HG03039 (cell line): ENCODE data around the gene FGGY.

ENCODE experiments used
- ATAC-seq: cut with Tn5 transposase; IDR thresholded peaks from one replicate; pipeline ENCODE4 v1.9.1; 2021; ENCODE audit warnings: mild to moderate bottlenecking, moderate library complexity; ENCODE audit not compliant: unreplicated experiment

FGGY gene

DNA sequence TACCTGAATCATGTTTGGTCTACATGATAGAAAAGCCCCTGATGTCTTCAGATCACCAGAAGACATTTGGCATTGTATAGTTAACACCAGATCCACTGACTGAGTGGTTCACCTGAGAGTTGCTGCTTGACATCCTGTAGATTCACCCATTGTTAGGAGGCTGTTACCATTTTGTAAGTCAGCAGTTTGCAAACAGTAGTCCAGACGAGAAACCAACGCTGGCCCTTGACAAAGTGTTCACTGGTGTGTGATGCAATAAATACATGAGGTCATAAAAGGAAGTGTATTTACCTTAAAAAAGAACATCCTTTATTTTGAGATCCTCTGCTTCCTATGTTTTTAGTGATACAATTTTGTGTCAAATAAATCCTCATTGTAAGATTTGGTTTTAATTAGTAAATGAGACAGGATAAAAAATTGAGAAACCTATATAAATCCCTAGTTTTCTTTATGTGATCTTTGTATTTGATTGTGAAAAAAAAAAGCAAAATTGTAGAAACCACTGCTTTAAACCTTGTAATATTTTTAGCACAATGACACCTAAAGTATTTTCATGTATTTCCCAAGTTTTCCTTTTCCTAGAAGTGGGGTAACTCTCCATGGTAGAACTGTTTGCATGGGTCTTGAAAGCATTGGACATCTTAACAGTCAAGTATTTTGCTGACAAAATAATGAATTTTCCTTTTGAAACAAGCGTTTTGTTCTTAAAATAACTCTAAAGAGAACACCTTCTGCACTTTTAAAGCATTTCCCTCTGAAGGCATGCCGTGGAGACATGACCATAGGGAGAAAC, 204.3 kb downstream of the FGGY start:
- ATAC-seq: no peak

DNA sequence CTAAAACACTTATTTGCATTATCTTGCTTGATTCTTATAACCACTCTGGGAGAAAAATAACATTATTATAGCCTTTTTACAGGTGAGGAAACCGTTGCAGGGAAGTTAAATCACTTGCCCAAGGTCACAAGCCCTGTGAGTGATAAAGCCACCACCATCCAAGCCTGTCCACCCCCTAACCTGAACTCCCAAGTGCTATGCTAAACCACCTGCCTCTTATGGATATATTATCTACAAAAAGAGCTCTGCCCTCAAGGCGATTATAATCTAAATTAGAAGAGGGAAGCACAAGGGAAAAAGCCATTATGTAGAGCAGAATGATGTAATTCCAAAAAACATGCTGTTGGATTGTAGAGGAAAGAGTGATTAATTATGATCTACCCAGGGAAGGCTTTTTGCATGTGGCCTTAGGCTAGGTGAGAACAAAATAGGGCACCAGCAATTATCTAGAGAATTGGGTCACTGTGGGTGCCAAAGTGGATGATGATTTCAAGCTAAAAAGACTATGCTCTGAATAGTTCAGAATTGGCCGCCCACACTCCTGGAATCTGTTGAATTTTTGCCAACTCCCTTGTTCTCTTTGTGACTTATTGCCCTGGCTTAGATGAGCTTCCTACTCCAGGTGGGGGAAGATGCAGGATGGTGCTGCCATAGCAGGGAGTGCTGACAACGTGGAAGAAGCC, 205.3 kb downstream of the FGGY start:
- no peak for ATAC-seq

DNA sequence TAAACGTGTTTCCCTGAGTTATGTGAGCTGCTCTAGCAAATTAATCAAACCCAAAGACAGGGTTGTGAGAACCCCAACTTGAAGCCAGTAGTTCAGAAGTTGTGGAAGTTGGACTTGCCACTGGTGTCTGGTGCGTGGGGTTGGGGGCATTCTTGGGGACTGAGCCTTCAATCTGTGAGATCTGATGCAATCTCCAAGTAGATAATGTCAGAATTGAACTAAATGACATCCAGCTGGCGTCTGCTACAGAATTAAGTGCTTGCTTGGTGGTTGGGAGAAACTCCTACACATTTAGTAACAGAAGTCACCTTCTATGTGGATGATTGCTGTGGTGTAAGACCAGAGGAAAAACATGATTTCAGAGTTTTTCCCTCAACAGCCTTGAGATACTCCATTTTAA, 207.4 kb downstream of the FGGY start:
- no peak for ATAC-seq

DNA sequence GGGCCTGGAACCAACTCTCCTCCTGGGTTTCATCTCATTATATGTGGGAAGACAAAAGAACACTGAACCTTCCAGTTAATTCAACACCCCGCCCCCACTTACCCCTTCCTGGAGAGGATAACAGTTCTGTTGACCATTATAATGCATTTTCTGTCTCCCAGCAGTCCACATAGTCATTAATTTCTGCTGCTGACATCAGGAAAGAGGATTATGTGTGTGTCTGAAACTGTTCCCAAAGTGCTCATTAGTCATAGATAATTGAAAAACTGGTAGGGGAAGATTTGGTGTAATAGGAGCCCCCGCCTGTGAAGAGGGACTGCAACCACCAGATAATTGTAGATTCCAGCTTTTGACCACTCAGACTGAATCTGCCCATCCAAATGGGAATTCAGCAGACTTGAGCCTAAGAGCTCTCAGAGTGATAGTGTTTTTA, 208.7 kb downstream of the FGGY start:
- no peak for ATAC-seq

DNA sequence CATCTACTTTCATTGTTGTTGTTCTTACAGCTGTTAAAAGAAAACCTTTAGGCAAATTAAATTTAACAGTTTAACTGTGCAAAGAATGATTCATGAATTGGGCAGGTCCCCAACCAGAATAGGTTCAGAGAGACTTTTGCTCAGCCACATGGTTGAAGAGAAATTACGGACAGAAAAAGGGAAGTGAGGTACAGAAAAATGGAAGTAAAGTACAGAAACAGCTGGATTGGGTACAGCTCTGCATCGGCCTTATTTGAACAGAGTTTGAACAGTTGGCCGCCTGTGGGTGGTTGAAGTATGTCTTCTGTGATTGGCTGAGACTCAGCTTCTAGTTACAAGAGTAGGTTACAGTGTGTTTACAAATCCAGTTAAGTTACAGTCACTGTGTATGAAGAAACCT, 210.1 kb downstream of the FGGY start:
- ATAC-seq: peak; percentile 78

DNA sequence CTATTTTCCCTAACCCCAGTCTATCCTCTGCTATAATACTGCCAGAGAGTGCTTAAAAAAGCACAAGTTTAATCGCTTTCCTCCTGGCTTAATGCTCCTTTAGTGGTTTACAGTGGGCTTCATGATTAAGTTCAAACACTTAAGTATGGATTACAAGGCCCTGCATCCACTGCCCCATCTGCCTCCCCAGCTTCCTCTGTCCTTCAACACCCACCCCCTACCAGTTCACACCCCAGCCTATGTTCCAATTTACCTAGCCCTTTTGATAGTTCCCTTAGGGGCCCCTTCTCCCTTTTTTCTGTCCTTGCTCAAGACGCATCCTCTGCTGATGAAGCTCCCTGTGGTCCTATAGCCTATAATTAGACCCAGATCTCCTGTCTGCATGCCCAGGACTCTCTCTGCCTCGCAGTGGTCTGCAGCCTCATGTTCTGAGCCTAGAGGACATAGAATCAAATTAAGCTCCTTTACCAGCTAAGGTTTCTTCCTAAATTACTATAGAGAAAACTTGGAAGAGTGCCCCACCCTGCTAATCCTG, 212.5 kb downstream of the FGGY start:
- no peak for ATAC-seq

DNA sequence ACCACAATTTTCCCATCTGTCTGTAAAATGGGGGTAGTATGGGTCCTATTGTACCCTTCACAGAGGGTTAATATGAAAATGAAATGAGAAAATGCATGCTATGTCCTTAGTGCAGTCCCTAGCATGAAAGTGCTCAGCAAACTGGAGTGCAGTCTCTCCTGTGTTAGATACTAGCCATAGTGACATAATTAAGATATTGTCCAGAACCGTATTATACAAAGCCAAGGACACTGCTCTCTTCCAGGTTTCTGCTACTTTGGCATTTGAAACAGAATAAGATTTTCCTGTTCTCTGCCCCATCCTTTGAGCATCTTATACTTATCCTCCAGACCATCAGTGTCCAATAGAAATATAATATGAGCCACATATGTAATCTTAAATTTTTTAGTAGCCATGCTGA, 213.4 kb downstream of the FGGY start:
- ATAC-seq: no peak

DNA sequence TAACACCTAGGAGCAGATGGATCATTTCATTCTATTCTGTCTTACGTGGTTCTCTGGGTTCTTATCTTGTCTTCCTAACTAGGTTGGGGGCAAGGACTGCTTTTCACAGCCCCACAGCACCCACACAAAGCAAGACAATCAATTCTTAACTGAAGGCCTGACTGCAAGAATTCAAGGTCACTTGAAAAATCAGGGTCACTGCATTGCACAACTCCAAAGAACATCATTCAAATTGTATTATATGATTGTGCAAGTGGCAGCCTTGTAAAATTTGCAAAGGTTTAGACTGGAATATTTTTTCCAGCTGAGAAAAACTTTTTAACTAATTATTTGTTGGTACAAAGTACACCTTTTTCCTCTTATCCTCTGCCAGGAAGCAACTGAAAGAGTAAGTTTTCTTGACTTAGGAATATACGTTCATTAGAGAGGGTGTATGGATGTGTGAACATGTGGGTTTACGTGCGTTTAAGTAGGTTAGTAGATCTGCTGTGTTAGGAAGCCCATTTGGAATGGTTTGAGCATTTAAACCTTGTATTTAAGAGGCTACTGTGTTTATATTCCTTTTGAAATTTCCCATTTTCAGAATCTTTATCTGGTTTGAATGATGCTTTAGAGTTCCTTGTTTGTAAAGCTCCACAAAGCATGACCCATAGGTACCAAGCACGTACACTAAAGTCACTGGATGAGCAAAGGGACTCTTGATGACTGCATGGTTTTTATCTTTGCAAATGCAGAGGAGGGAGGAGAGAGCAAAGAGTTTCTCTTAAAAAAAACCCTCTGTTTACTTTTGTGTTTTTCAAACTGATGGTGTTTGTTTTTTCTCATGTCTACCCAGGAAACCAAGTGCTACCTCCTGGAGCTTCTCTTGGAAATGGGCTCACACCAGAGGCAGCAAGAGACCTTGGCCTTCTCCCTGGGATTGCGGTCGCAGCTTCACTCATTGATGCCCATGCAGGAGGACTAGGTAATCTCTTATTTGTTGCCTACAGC, 214.9 kb downstream of the FGGY start:
- ATAC-seq: no peak

DNA sequence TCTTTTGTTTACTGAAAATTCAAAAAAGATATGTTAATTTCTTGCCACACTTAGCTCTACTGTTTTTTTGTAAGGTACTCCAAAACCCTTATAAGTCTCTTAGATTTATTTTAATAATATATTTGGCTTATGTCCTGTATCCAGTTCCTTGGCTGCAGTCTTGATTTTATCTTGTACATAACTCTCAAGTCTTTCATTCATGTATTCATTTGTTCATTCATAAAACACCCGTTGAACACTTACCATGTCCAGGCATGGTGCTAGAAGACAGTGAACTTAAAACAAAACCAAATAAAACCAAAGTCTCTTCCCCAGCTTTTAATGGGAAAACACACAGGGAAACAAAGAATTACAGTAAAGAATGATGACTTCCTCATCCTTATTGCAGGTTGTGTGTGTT, 215.8 kb downstream of the FGGY start:
- ATAC-seq: no peak

DNA sequence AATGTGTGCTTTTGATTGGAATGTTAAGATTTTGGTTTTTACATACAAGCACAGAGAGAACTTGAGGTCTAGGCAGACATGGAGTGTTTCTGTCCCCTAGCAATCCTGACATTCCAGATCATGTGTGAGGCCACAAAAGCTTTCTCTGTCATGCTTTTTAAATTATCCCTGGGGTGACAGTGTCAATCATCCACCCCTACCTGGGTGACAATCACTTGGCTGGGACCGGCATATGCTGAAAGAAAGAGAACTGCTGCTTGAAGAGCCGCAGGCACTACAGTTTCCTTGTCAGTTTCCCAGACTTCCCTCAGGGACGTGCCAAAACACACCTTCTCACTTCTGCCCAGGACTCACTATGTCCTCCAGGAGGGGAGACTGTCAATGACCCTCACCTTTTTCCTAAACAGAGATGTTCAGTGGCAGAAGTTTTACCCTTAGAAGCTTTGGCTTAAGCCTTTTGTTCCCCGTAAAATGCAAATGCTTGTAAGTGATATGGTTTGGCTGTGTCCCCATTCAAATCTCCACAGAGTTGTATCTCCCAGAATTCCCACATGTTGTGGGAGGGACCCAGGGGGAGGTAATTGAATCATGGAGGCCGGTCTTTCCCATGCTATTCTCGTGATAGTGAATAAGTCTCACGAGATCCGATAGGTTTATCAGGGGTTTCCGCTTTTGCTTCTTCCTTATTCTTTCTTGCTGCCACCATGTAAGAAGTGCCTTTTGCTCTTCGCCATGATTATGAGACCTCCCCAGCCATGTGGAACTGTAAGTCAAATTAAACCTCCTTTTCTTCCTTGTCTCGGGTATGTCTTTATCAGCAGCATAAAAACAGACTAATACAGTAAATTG, 217.4 kb downstream of the FGGY start:
- ATAC-seq: no peak

DNA sequence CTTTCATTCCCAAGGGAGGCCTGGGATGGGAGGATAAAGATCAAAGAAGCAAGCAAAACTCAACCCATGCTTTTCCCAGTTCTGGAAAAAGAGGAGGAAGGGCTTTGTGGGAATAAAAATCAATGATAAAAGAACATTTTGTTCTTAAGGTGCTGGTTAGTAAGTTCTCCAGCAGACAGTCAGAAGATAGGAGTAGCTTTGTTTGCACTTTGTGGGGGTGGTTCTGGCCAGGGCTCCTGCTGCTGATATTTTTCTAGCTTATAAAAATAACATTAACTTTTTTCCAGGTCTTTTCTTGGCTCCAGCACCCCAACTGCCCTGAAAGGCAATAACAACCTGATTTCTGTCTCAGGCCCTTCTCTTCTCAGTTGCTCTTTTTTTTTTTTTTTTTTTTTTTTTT, 220.0 kb downstream of the FGGY start:
- ATAC-seq: no peak

DNA sequence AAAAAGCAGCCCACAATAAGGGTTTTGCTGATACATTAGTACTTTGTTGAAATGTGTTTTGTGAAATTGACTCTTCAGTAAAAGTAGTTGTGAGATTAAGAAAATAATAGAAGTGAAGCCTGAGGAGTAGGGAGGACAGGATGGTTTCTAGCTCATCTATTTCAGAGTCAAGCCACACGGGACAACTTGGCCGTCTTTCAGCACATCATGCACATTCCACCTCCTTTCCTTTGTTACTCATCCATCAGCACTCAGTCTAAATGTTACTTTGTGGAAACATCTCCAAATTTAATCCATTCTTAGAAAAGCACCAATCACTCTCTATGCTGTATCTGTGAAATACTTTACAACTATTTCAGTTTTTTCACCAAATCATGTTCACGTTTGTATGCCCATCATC, 223.3 kb downstream of the FGGY start:
- ATAC-seq: no peak

DNA sequence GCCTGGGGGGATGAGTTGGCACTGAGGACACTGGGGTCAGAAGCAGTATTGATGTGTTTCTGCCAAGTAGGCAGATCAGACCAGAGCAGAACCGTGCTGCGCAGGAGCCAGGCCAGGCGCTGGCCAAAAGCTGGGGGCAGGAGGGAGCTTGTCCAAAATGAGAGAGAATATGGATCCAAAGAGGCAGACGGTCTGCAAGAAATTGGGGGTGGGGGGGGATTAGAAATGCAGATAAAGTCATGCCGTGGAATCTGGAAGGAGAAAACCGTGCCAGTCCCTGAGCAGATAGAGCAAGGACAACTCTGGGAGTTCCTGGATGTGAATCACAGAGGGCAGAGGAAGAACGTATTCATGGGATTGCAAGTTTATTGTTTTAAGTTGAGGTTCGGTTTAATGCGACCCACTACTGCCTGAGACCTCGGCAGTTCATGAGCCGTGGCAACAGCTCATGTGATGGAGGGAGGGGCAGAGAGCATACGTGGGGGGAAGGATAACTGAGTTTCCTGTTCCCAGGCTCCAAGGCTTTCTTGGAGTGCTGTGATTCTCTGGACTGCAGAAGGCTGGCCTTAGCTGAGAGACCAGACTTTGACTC, 224.0 kb downstream of the FGGY start:
- no peak for ATAC-seq

DNA sequence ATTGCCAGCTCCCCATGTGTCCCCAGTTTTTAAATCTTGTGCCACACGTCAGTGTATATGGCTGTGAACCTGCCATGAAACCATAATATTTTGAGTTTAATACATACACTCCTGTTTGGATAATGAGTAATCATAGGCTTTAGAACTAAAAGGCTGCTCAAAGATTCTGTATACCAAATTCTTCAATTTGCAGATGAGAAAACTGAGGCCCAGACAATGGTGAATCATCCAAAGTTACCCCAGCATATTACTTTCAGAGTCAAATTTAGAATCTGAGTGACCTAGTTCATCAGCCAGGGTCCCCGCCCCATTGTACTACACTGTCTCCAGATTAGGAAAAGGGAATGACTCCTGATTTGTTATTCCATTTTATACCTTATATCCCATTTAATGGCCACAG, 224.6 kb downstream of the FGGY start:
- no peak for ATAC-seq

DNA sequence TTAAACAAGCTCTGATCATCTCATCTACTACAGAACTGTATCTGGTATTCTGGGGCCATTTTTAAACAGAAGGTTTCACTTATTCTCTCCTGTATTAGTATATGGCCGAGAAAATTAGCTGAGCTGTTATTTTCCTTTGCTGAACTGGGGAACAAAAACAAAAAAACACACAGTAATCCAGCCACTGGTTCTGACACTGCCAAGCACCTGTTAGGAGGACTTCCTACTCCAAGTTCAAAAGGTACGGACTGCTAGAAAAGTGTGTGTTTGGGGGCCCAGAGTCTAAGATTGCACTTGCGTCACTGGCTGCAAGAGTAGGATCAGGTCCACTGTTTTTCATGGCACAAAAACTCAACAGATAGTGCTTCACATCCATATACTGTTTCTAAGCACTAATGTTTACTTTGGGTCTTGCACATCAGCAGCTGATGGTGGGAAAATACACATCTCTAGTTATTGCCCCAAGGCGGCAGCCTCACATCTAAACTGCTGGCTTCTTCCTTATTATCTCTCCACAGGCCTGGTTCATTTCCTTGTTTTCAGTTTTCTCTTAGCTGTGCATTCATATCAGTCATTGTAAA, 226.1 kb downstream of the FGGY start:
- ATAC-seq: no peak

DNA sequence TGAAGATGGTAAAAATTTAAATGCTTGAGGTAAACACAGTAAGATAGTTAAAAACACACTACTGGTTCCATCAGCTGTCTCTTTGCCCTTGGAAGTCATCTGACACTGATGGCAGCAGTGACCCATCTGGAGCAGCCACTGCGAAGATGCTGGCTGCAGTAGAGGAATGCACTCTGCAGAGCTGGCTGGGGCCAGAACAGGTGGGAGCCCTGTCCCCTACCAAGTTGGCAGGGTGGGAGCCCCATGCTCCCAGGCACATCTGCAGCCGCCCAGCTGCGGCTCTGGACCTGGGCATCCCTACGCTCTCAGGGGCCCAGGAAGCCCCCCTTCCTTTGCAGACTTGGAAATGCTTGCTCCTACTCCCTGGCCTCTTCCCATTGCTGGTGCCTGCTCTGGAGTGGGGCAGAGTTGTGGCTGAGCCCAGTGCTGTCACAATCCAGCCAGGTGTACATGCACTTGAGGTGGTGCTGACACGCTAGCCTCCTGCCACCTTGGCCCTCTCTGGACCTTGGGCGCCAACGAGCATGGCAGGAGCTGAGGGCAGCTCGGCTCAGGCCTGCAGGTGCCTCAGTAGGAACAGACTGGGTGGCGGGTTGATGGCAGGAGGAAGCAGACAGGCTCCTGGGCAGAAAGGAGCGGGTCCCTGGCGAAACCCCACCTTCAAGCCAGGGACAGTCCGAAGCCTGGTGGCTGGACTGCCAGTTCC, 227.0 kb downstream of the FGGY start:
- ATAC-seq: no peak

DNA sequence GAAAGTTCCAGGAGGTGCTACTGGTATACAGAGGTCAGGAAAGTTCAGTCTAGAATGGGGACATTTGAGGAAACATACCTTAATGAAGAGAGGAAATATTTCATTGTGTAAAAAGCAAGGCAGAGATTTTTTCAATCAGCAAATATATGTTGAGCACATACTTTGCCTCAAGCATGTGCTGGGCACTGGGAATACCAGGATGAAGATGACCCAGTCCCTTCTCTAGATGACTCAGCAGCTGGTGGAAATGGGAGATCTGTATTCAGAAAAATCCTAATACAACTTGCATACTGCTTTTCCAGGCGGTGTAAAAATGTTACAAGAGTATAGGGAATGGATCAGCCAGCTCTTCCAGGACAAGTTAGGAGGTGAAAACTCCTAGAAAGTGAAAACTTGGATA, 229.3 kb downstream of the FGGY start:
- no peak for ATAC-seq

DNA sequence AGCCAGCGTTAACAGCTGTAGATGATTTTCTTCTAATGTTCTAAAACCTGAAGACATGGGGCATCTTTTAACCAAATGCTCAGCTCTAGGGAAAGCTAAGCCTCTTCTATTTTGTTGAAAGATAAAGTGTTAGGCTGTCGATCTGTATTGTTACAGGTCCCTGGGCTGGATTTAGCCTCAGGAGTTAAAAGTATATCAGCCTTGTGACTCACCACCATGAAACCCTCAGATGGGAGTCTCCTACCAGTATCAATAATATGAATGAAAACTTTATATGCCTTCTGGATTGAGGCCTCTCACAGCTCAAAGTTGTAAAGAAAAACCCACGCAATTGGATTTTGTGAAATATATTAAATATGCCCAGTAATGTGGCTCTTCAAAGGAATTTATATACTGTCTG, 231.6 kb downstream of the FGGY start:
- ATAC-seq: no peak

DNA sequence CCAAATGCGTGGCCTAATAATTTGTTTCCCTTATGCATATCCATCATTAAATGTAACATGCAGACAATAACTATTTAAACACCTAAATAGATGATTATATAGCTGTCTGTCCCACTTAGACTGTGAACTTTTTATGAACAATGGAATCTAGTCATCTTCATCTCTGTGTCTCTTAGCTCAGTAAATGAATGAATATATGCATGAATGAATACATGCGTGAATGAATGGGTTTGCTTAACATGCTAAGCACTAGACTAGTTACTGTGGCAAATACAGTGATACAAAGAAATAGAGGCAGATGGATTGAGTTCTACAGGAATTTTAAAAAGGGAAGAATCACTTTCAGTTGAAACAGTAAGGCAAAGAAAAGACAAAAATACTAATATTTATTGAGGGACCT, 232.0 kb downstream of the FGGY start:
- ATAC-seq: no peak
